Erythroblast (primary cell): ENCODE measurements around the gene SDK2.

Experiments used
- GATA1 ChIP-seq: IDR thresholded peaks from 2 replicates; pipeline ENCODE4 v1.6.1; 2011; ENCODE audit warnings: low read depth, mild to moderate bottlenecking, control low read depth, low read length, moderate library complexity
- POLR2A ChIP-seq: IDR thresholded peaks from 2 replicates; pipeline ENCODE4 v1.6.1; 2011; ENCODE audit warnings: mild to moderate bottlenecking, low read length

- TF ChIP-seq POLR2A (no peak), GATA1 (no peak)
These were observed 318.8 kb downstream of the SDK2 start for GRCh38 chr17:73325527-73325842.
